Measurements from ENCODE around the gene TGFB1. TPM values are rescaled to one million over a fixed set of nuclear protein-coding genes. Genes with fewer than 3 reads are reported as not detected.

TGFB1 gene
- polyA plus RNA-seq, 1 donor (not counting 4 experiments of a cell fraction or from before 2014, with no cell fraction given), result 5.8 TPM

DNA sequence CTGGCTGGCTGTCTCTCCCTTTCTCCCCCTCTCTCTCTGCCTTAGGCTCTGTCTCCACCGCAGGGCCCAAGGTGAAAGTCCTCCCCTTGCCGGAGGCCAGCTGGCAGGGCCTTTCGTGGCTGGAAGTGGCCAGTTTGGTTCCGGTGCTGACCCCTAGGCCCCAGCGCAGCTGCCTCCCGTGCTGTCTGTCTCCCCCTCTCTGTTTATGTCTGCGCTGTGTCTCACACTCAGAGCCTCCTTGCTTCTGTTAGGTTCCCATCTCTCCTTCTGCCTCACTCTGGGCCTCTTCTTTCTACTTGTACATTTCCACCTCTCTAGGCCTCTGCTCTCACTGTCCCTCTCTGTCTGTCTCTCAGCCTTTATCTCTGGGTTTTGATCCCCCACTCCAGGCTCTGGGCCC, 30.7 kb downstream of the TGFB1 start:
- peaks cover 21 to 28% of the 10 kb centered on the region in 2 experiments for H3K36me3 ChIP-seq (ENCODE audit: control insufficient read depth in 2 of 2, extremely low read depth in 1 of 2, insufficient read depth in 2 of 2, low read length in 2 of 2)
- peaks cover 3% of the 10 kb centered on the region for H4K20me1 ChIP-seq (ENCODE audit: control insufficient read depth, extremely low read depth, insufficient read depth, low read length)
- DNase-seq (ENCODE audit: low read depth, low spot score), result no peak
- no peak for FAIRE-seq
- H3K4me3 ChIP-seq (ENCODE audit: control insufficient read depth in 2 of 3, extremely low read depth in 1 of 3, insufficient read depth in 2 of 3, low read depth in 1 of 3, low read length in 3 of 3), result no peak overlapping the region
- TF ChIP-seq, protein P1, sequence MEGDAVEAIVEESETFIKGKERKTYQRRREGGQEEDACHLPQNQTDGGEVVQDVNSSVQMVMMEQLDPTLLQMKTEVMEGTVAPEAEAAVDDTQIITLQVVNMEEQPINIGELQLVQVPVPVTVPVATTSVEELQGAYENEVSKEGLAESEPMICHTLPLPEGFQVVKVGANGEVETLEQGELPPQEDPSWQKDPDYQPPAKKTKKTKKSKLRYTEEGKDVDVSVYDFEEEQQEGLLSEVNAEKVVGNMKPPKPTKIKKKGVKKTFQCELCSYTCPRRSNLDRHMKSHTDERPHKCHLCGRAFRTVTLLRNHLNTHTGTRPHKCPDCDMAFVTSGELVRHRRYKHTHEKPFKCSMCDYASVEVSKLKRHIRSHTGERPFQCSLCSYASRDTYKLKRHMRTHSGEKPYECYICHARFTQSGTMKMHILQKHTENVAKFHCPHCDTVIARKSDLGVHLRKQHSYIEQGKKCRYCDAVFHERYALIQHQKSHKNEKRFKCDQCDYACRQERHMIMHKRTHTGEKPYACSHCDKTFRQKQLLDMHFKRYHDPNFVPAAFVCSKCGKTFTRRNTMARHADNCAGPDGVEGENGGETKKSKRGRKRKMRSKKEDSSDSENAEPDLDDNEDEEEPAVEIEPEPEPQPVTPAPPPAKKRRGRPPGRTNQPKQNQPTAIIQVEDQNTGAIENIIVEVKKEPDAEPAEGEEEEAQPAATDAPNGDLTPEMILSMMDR (optimal IDR thresholded peaks at IDR 0.05 in 1 of 3, IDR thresholded peaks at IDR 0.05 in 1 of 3, conservative IDR thresholded peaks at IDR 0.05 in 1 of 3; ENCODE audit: extremely low read depth in 1 of 3, insufficient read depth in 2 of 3, low read length in 3 of 3), result no peak
- no peak for TF ChIP-seq EZH2 (IDR thresholded peaks at IDR 0.05; ENCODE audit: low read length)
- H3K4me2 ChIP-seq (ENCODE audit: control insufficient read depth, extremely low read depth, insufficient read depth, low read depth, low read length), result no peak overlapping the region
- H3K79me2 ChIP-seq (ENCODE audit: control insufficient read depth, insufficient read depth, low read length), result peaks cover 2% of the 10 kb centered on the region
- no peaks in the 10 kb centered on the region for H3K9me1 ChIP-seq (ENCODE audit: control insufficient read depth, extremely low read depth, insufficient read depth, low read length)
- H2AFZ ChIP-seq (ENCODE audit: control insufficient read depth, low read length), result no peak overlapping the region
- H3K9me3 ChIP-seq (ENCODE audit: control insufficient read depth, low read depth, low read length), result no peaks in the 10 kb centered on the region
- peak overlapping the region; percentile 24 for H3K9ac ChIP-seq (ENCODE audit: control insufficient read depth, extremely low read depth, insufficient read depth, low read length)
- peak overlapping the region; percentile 51 for H3K27ac ChIP-seq (ENCODE audit: control insufficient read depth, insufficient read depth, low read length)
- no peaks in the 10 kb centered on the region for H3K27me3 ChIP-seq (ENCODE audit: control insufficient read depth, extremely low read depth, insufficient read depth, low read length)
- peaks cover 16% of the 10 kb centered on the region for H3K4me1 ChIP-seq (ENCODE audit: control insufficient read depth, extremely low read depth, insufficient read depth, low read length)
- dilution Hi-C loops (cut with MboI; ENCODE audit: extremely low pct_ligation_motif_present, low sequenced_read_pairs), result no loop called here

DNA sequence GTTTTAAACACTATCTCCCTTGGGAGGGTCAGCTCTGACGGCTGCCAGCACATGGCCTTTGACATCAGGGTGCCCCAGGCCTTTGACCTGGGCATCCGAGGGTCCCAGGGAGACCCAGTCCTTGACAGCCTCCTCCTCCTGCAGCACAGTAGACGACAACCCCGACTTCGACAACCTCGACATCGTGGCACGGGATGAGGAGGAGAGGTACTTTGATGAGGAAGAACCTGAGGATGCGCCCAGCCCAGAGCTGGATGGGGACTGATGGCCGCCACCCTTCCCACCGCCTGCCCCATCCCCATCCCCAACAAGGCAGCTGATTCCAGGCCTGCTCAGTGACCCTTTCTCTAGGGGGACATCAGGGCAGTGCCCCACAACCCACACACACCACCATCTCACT, 31.3 kb downstream of the TGFB1 start:
- Histone ChIP-seq H3K4me3 (ENCODE audit: control insufficient read depth in 2 of 3, extremely low read depth in 1 of 3, insufficient read depth in 2 of 3, low read depth in 1 of 3, low read length in 3 of 3) (no peak overlapping the region), H3K9ac (ENCODE audit: control insufficient read depth, extremely low read depth, insufficient read depth, low read length) (no peak overlapping the region), H3K36me3 (ENCODE audit: control insufficient read depth in 2 of 2, extremely low read depth in 1 of 2, insufficient read depth in 2 of 2, low read length in 2 of 2) (peaks cover 22 to 28% of the 10 kb centered on the region in 2 experiments), H2AFZ (ENCODE audit: control insufficient read depth, low read length) (no peak overlapping the region), H3K79me2 (ENCODE audit: control insufficient read depth, insufficient read depth, low read length) (peaks cover 2% of the 10 kb centered on the region), H3K9me1 (ENCODE audit: control insufficient read depth, extremely low read depth, insufficient read depth, low read length) (no peaks in the 10 kb centered on the region), H3K4me1 (ENCODE audit: control insufficient read depth, extremely low read depth, insufficient read depth, low read length) (peaks cover 10% of the 10 kb centered on the region), H3K4me2 (ENCODE audit: control insufficient read depth, extremely low read depth, insufficient read depth, low read depth, low read length) (no peak overlapping the region), H4K20me1 (ENCODE audit: control insufficient read depth, extremely low read depth, insufficient read depth, low read length) (peaks cover 3% of the 10 kb centered on the region), H3K27me3 (ENCODE audit: control insufficient read depth, extremely low read depth, insufficient read depth, low read length) (no peaks in the 10 kb centered on the region), H3K27ac (ENCODE audit: control insufficient read depth, insufficient read depth, low read length) (no peak overlapping the region), H3K9me3 (ENCODE audit: control insufficient read depth, low read depth, low read length) (no peaks in the 10 kb centered on the region)
- dilution Hi-C loops (cut with MboI; ENCODE audit: extremely low pct_ligation_motif_present, low sequenced_read_pairs), result no loop called here
- TF ChIP-seq, protein P1 (optimal IDR thresholded peaks at IDR 0.05 in 1 of 3, IDR thresholded peaks at IDR 0.05 in 1 of 3, conservative IDR thresholded peaks at IDR 0.05 in 1 of 3; ENCODE audit: extremely low read depth in 1 of 3, insufficient read depth in 2 of 3, low read length in 3 of 3), result no peak
- no peak for TF ChIP-seq EZH2 (IDR thresholded peaks at IDR 0.05; ENCODE audit: low read length)
- DNase-seq (ENCODE audit: low read depth, low spot score) (no peak), FAIRE-seq (no peak)
